K562 (cell line): ENCODE results near the gene FLRT1. TPM values are rescaled to one million over a fixed set of nuclear protein-coding genes. Genes with fewer than 3 reads are reported as not detected.

Source experiments
- ATAC-seq: fragments of 200-7000 bp; cut with Tn5 transposase; 3 replicates; pipeline ENCODE4 v1.9.1; 2020; ENCODE audit warnings: moderate library complexity
- BruUV-seq: library from RNA; stranded (reverse); fragments of 400-500 nt; replicated peaks from 2 replicates; lab custom pipeline; 2021; lab: Mats Ljungman, UMichigan
- CTCF ChIA-PET: fragments of 300-600 bp; formaldehyde crosslinking; extraction: SDS; loops from one replicate; lab custom pipeline; 2021; ENCODE audit warnings: low intra/inter-chr PET ratio; lab: Yijun Ruan, JAX
- POLR2A ChIA-PET: fragments of 300-600, 350-650 bp; sonication (Branson Sonifier 250); formaldehyde crosslinking; extraction: SDS; loops from one replicate; lab custom pipeline; 2021; ENCODE audit warnings: antibody characterized with exemption, inconsistent platforms; lab: Yijun Ruan, JAX
- DNase-seq, 4 experiments: peaks; one replicate each; pipeline versions ENCODE4 v3.0.0 to v3.0.0-alpha.2; 2011 to 2018; ENCODE audit warnings: low spot score in 3 of 4, mixed read lengths in 3 of 4; ENCODE audit errors: extremely low read depth in 1 of 4
- FAIRE-seq: peaks from 2 replicates; lab custom pipeline; 2011; peaks lifted over from hg19 to GRCh38; lab: Jason Lieb, UNC
- H2AFZ ChIP-seq: 2 replicates; pipeline ENCODE4 v1.6.0; 2011; ENCODE audit warnings: low read depth, low read length, control low read depth, inconsistent platforms
- H3K27ac ChIP-seq: fragments of 200-600 bp; 3 replicates; pipeline ENCODE4 v1.8.0; 2011; ENCODE audit warnings: low read depth, mild to moderate bottlenecking, control low read depth, inconsistent platforms, low read length, moderate library complexity, mixed read lengths; ENCODE audit errors: extremely low read depth
- H3K27me3 ChIP-seq, 2 experiments: fragments of 300-600 bp in 1 of 2; 2 replicates in 1 of 2; 3 replicates in 1 of 2; pipeline versions ENCODE4 v1.6.0 to v1.8.0; 2011; ENCODE audit warnings: inconsistent platforms in 2 of 2, low read length in 2 of 2, mild to moderate bottlenecking in 1 of 2, mixed read lengths in 1 of 2, moderate library complexity in 1 of 2; ENCODE audit not compliant: control insufficient read depth in 2 of 2, insufficient read depth in 2 of 2
- H3K36me3 ChIP-seq: fragments of 300-600 bp; 3 replicates; pipeline ENCODE4 v1.8.0; 2011; ENCODE audit warnings: mild to moderate bottlenecking, low read length, inconsistent platforms; ENCODE audit not compliant: control insufficient read depth, insufficient read depth
- H3K4me1 ChIP-seq, 2 experiments: fragments of 200-600 bp in 1 of 2; replicated peaks in 1 of 2; 2 replicates in 1 of 2; 3 replicates in 1 of 2; pipeline versions ENCODE4 v1.5.1 to v1.8.0; 2011; ENCODE audit warnings: inconsistent platforms in 2 of 2, low read length in 2 of 2, mild to moderate bottlenecking in 1 of 2, mixed read lengths in 1 of 2, moderate library complexity in 1 of 2; ENCODE audit not compliant: control insufficient read depth in 2 of 2, insufficient read depth in 2 of 2
- H3K4me2 ChIP-seq: 2 replicates; pipeline ENCODE4 v1.6.1; 2011; ENCODE audit warnings: low read length, control low read depth, inconsistent platforms, mixed read lengths; ENCODE audit not compliant: insufficient read depth
- H3K4me3 ChIP-seq: fragments of 200-600 bp; sonication (generic), shearing (Covaris generic); 2 replicates; pipeline ENCODE4 v1.5.1; 2016; ENCODE audit warnings: control low read depth, inconsistent platforms
- H3K79me2 ChIP-seq: fragments of 200-600 bp; 3 replicates; pipeline ENCODE4 v1.8.0; 2011; ENCODE audit warnings: low read length, inconsistent platforms; ENCODE audit not compliant: control insufficient read depth, insufficient read depth
- H3K9ac ChIP-seq, 2 experiments: 2 replicates each; pipeline versions ENCODE4 v1.6.0 to v1.6.1; 2011; ENCODE audit warnings: low read depth in 2 of 2, low read length in 2 of 2, control low read depth in 1 of 2, inconsistent platforms in 1 of 2, mild to moderate bottlenecking in 1 of 2, mixed read lengths in 1 of 2; ENCODE audit not compliant: insufficient read depth in 1 of 2
- H3K9me1 ChIP-seq: one replicate; pipeline ENCODE4 v1.6.0; 2011; ENCODE audit warnings: inconsistent platforms, mild to moderate bottlenecking, low read length, moderate library complexity; ENCODE audit not compliant: control insufficient read depth, insufficient read depth
- H3K9me3 ChIP-seq: replicated peaks from 2 replicates; pipeline ENCODE4 v1.5.1; 2011; ENCODE audit warnings: low read depth, low read length, inconsistent platforms; ENCODE audit not compliant: control insufficient read depth, insufficient read depth
- H4K20me1 ChIP-seq: replicated peaks from 2 replicates; pipeline ENCODE4 v1.6.1; 2011; ENCODE audit warnings: low read length, inconsistent platforms, mixed read lengths; ENCODE audit not compliant: control insufficient read depth, insufficient read depth
- ATF3 ChIP-seq, 2 experiments: fragments of 450-650 bp in 1 of 2; sonication (generic) in 1 of 2; formaldehyde crosslinking in 1 of 2; IDR thresholded peaks in 1 of 2; conservative IDR thresholded peaks in 1 of 2; 2 replicates each; pipeline versions ENCODE4 v1.6.1 to v1.8.1; 2016 to 2023; ENCODE audit warnings: mild to moderate bottlenecking in 2 of 2, moderate library complexity in 2 of 2, inconsistent platforms in 1 of 2, missing genetic modification reagents in 1 of 2
- DNMT1 ChIP-seq: fragments of 450-650 bp; IDR thresholded peaks from 2 replicates; pipeline ENCODE4 v1.6.1; 2016; ENCODE audit warnings: antibody characterized with exemption, mild to moderate bottlenecking
- DPF2 ChIP-seq: fragments of 450-650 bp; IDR thresholded peaks from 2 replicates; pipeline ENCODE4 v1.6.1; 2016
- ID3 ChIP-seq, 2 experiments: fragments of 250-450 bp in 1 of 2; fragments of 450-650 bp in 1 of 2; sonication (Bioruptor Pico) in 1 of 2; IDR thresholded peaks; 2 replicates each; pipeline versions ENCODE4 v1.6.1 to v1.8.0; 2016 to 2021; ENCODE audit warnings: mild to moderate bottlenecking in 2 of 2, moderate library complexity in 2 of 2, missing compliant biosample characterization in 1 of 2, missing genetic modification characterization in 1 of 2
- MED1 ChIP-seq: sonication (generic); formaldehyde crosslinking; IDR thresholded peaks from 2 replicates; pipeline ENCODE4 v1.8.1; 2023; ENCODE audit warnings: missing genetic modification reagents, borderline replicate concordance
- PCBP2 ChIP-seq: fragments of 200-400 bp; formaldehyde crosslinking; IDR thresholded peaks from 2 replicates; pipeline ENCODE4 v1.6.1; 2018; ENCODE audit warnings: low read length, low read depth, mild to moderate bottlenecking, moderate library complexity; ENCODE audit not compliant: poor library complexity, severe bottlenecking
- STAT5A ChIP-seq: IDR thresholded peaks from 2 replicates; pipeline ENCODE4 v1.6.1; 2012; ENCODE audit warnings: low read length, inconsistent platforms, borderline replicate concordance
- YY1 ChIP-seq, 3 experiments: IDR thresholded peaks; 2 replicates each; pipeline ENCODE4 v1.6.1; 2011; ENCODE audit warnings: low read length in 2 of 3, mild to moderate bottlenecking in 2 of 3, moderate library complexity in 2 of 3, borderline replicate concordance in 1 of 3, control low read depth in 1 of 3, low read depth in 1 of 3; ENCODE audit not compliant: insufficient read depth in 3 of 3, insufficient replicate concordance in 2 of 3, control insufficient read depth in 1 of 3, insufficient read length in 1 of 3; ENCODE audit errors: extremely low read depth in 1 of 3
- ZBTB12 ChIP-seq: fragments of 250-450 bp; sonication (Bioruptor Pico); IDR thresholded peaks from 2 replicates; pipeline ENCODE4 v1.4.0; 2020
- WGBS: fragments of 100-300 bp; shearing (Covaris generic); methylation state at CpG from one replicate; pipeline ENCODE4 v1.1.6; 2016; ENCODE audit warnings: low coverage, mixed read lengths; ENCODE audit not compliant: insufficient coverage; ENCODE audit errors: missing lambda C conversion rate; 5-methylcytosine and 5-hydroxymethylcytosine counted together
- in situ Hi-C: fragments of 300-500 bp; cut with MboI; formaldehyde crosslinking; loops from 4 replicates; pipeline ENCODE4 v1.15.0; 2018; ENCODE audit warnings: inconsistent platforms, mixed read lengths
- intact Hi-C: fragments of 100-400 bp; cut with micrococcal nuclease; formaldehyde crosslinking; loops from 2 replicates; pipeline ENCODE4 v1.14.2; 2022
- polyA plus RNA-seq, 8 experiments: library from polyadenylated mRNA; depleted of rRNA in 4 of 8; stranded (reverse) in 5 of 8; unstranded in 3 of 8; fragments of >200 nt; fragmentation: Nextera tagmentation in 2 of 8; fragmentation: Illumina TruSeq in 1 of 8; extraction: Ambion mirVana in 2 of 8; extraction: Trizol in 1 of 8; gene quantifications; 2 replicates each; pipeline versions ENCODE4 v1.2.1 to v1.2.3, GENCODE V29; 2011 to 2014; ENCODE audit warnings: inconsistent platforms in 1 of 8, missing spikeins in 1 of 8
- total RNA-seq, 7 experiments: library from RNA; depleted of rRNA in 6 of 7; stranded (reverse); fragments of >200 nt in 6 of 7; fragmentation: Illumina TruSeq in 2 of 7; extraction: Trizol in 2 of 7; gene quantifications; 2 replicates each; pipeline versions ENCODE4 v1.2.1 to v1.2.3, GENCODE V29; 2011 to 2021; ENCODE audit warnings: low replicate concordance in 1 of 7

The FLRT1 gene
- total and polyA plus RNA-seq, 9 of the 15 experiments (the other 6 are each of a cell fraction or from before 2014, with no cell fraction given) = not detected

- TF ChIP-seq DPF2 (no peak), YY1 (IDR thresholded peaks at IDR 0.05; ENCODE audit: borderline replicate concordance in 1 of 3, control insufficient read depth in 1 of 3, extremely low read depth in 1 of 3, insufficient read depth in 3 of 3, insufficient read length in 1 of 3, insufficient replicate concordance in 2 of 3, low read depth in 1 of 3, low read length in 2 of 3) (no peak), ATF3 (IDR thresholded peaks at IDR 0.05) (no peak), ATF3 (CRISPR knock-in tag; conservative IDR thresholded peaks at IDR 0.05) (no peak), STAT5A (no peak), MED1 (CRISPR knock-in tag) (no peak), ZBTB12 (CRISPR knock-in tag) (no peak), DNMT1 (no peak), ID3 (CRISPR knock-in tag; IDR thresholded peaks at IDR 0.05) (no peak), ID3 (tag; IDR thresholded peaks at IDR 0.05) (no peak), PCBP2 (no peak)
- H3K4me2 ChIP-seq = no peak overlapping the region
- H3K27ac ChIP-seq = no peak overlapping the region
- DNase-seq (no peak), FAIRE-seq (no peak), ATAC-seq (no peak)
- H4K20me1 ChIP-seq = peaks cover 31% of the 10 kb centered on the region
- WGBS = 55% methylated on average over 8 of the region's 13 CpGs
- BruUV-seq = no TSS peak
- no peak overlapping the region for H3K9ac ChIP-seq
- no peaks in the 10 kb centered on the region for H3K27me3 ChIP-seq
- H3K36me3 ChIP-seq = no peaks in the 10 kb centered on the region
- no peak overlapping the region for H2AFZ ChIP-seq
- no peak overlapping the region for H3K4me3 ChIP-seq
- ChIA-PET POLR2A (no interaction called here), CTCF (no interaction called here)
- H3K9me1 ChIP-seq = no peaks in the 10 kb centered on the region
- H3K79me2 ChIP-seq = no peaks in the 10 kb centered on the region
- intact Hi-C loops (no loop called here), in situ Hi-C loops (no loop called here)
- peaks cover 6 to 39% of the 10 kb centered on the region in 2 experiments; a peak in 4 of 5 replicates for H3K4me1 ChIP-seq
- H3K9me3 ChIP-seq = no peaks in the 10 kb centered on the region
These were observed 43.2 kb downstream of the FLRT1 start for GRCh38 chr11:64078905-64079304.
